DND-41 (cell line): ENCODE data around the gene UNC5C.

Source experiments
- ATAC-seq: fragments of 200-7000 bp; cut with Tn5 transposase; 3 replicates; pipeline ENCODE4 v1.9.1; 2021; ENCODE audit warnings: low read depth; ENCODE audit not compliant: insufficient read depth
- DNase-seq: peaks from one replicate; pipeline ENCODE4 v3.0.0-alpha.2; 2020
- H2AFZ ChIP-seq: 2 replicates; pipeline ENCODE4 v1.6.0; 2012; ENCODE audit warnings: low read depth, low read length
- H3K27ac ChIP-seq: 2 replicates; pipeline ENCODE4 v1.5.1; 2012; ENCODE audit warnings: low read length, inconsistent platforms
- H3K27me3 ChIP-seq: fragments of 200-600 bp; sonication (generic); 2 replicates; pipeline ENCODE4 v1.6.0; 2012; ENCODE audit warnings: low read length, mild to moderate bottlenecking, inconsistent platforms; ENCODE audit not compliant: insufficient read depth, poor library complexity
- H3K36me3 ChIP-seq: 2 replicates; pipeline ENCODE4 v1.5.1; 2012; ENCODE audit warnings: low read length, inconsistent platforms; ENCODE audit not compliant: insufficient read depth
- H3K4me1 ChIP-seq: 2 replicates; pipeline ENCODE4 v1.5.1; 2012; ENCODE audit warnings: mild to moderate bottlenecking, low read length; ENCODE audit not compliant: insufficient read depth
- H3K4me2 ChIP-seq: 2 replicates; pipeline ENCODE4 v1.6.0; 2012; ENCODE audit warnings: mild to moderate bottlenecking, moderate library complexity, low read length, inconsistent platforms; ENCODE audit not compliant: insufficient read depth
- H3K4me3 ChIP-seq, 2 experiments: fragments of 200-600 bp in 1 of 2; shearing (Covaris generic) in 1 of 2; 2 replicates each; pipeline ENCODE4 v1.5.1; 2012 to 2016; ENCODE audit warnings: inconsistent platforms in 2 of 2, low read length in 2 of 2, mild to moderate bottlenecking in 2 of 2, low read depth in 1 of 2, moderate library complexity in 1 of 2
- H3K79me2 ChIP-seq: 2 replicates; pipeline ENCODE4 v1.6.0; 2012; ENCODE audit warnings: low read length, inconsistent platforms; ENCODE audit not compliant: insufficient read depth
- H3K9ac ChIP-seq: 2 replicates; pipeline ENCODE4 v1.6.0; 2012; ENCODE audit warnings: low read depth, mild to moderate bottlenecking, inconsistent platforms, low read length, moderate library complexity
- H3K9me3 ChIP-seq: 2 replicates; pipeline ENCODE4 v1.5.1; 2012; ENCODE audit warnings: low read length, moderate library complexity, mild to moderate bottlenecking, inconsistent platforms; ENCODE audit not compliant: insufficient read depth, severe bottlenecking
- H4K20me1 ChIP-seq: 2 replicates; pipeline ENCODE4 v1.6.0; 2012; ENCODE audit warnings: low read length; ENCODE audit not compliant: insufficient read depth
- EZH2 ChIP-seq: IDR thresholded peaks from 3 replicates; pipeline ENCODE4 v1.6.1; 2012; ENCODE audit warnings: borderline replicate concordance, low read depth, mild to moderate bottlenecking, moderate library complexity, low read length, inconsistent platforms; ENCODE audit not compliant: severe bottlenecking
- TF ChIP-seq, protein P1 (sequence below): IDR thresholded peaks from 2 replicates; pipeline ENCODE4 v1.5.1; 2012; ENCODE audit warnings: borderline replicate concordance, low read length, moderate library complexity, mild to moderate bottlenecking; ENCODE audit not compliant: poor library complexity, severe bottlenecking; ENCODE audit errors: extremely low read depth

Gene UNC5C

GRCh38 chr4:95580226-95580625, 31.5 kb upstream of the UNC5C start:
- Histone ChIP-seq H3K79me2 (no peaks in the 10 kb centered on the region), H3K9ac (no peak overlapping the region), H3K36me3 (no peaks in the 10 kb centered on the region), H3K9me3 (peaks cover 17% of the 10 kb centered on the region), H3K27me3 (no peaks in the 10 kb centered on the region), H3K27ac (no peak overlapping the region), H3K4me1 (no peaks in the 10 kb centered on the region), H2AFZ (no peak overlapping the region), H3K4me2 (no peak overlapping the region), H4K20me1 (no peaks in the 10 kb centered on the region), H3K4me3 (no peak overlapping the region)
- no peak for DNase-seq
- no peak for ATAC-seq
- TF ChIP-seq EZH2, result no peak
- TF ChIP-seq, protein P1, sequence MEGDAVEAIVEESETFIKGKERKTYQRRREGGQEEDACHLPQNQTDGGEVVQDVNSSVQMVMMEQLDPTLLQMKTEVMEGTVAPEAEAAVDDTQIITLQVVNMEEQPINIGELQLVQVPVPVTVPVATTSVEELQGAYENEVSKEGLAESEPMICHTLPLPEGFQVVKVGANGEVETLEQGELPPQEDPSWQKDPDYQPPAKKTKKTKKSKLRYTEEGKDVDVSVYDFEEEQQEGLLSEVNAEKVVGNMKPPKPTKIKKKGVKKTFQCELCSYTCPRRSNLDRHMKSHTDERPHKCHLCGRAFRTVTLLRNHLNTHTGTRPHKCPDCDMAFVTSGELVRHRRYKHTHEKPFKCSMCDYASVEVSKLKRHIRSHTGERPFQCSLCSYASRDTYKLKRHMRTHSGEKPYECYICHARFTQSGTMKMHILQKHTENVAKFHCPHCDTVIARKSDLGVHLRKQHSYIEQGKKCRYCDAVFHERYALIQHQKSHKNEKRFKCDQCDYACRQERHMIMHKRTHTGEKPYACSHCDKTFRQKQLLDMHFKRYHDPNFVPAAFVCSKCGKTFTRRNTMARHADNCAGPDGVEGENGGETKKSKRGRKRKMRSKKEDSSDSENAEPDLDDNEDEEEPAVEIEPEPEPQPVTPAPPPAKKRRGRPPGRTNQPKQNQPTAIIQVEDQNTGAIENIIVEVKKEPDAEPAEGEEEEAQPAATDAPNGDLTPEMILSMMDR, result no peak

- TF ChIP-seq, protein P1, result no peak
- no peak for TF ChIP-seq EZH2
- DNase-seq, result no peak
- Histone ChIP-seq H3K9me3 (peaks cover 15% of the 10 kb centered on the region), H3K4me1 (no peaks in the 10 kb centered on the region), H3K27ac (no peak overlapping the region), H3K27me3 (no peaks in the 10 kb centered on the region), H3K36me3 (no peaks in the 10 kb centered on the region), H3K4me3 (no peak overlapping the region), H4K20me1 (no peaks in the 10 kb centered on the region), H3K79me2 (no peaks in the 10 kb centered on the region), H2AFZ (peak overlapping the region; percentile 17; the same call in 1 of the 2 replicates), H3K4me2 (no peak overlapping the region), H3K9ac (no peak overlapping the region)
- no peak for ATAC-seq
Observed at GRCh38 chr4:95572304-95572991, 23.7 kb upstream of the UNC5C start.

DNA sequence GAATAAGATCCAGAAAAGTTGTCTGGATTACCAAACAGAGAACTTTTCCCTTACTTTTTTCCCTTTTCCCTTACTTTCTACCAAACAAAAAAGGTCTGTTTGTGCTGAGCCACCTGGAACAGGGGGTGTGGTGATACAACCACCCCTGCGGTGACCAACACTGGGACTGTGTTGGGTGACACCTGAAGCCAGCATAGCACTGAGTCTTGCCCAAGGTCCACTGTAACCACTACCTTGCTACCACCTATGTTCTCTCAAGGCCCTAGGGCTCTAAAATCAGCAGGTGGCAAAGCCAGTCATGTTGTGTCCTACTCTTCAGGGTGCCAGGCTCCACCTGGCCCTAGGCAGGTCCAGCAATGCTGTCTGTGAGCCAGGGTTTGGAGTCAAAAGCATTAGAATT, 22.8 kb upstream of the UNC5C start:
- peaks cover 15% of the 10 kb centered on the region for H3K9me3 ChIP-seq
- no peak overlapping the region for H2AFZ ChIP-seq
- no peaks in the 10 kb centered on the region for H3K79me2 ChIP-seq
- no peak for DNase-seq
- no peaks in the 10 kb centered on the region for H3K4me1 ChIP-seq
- H3K9ac ChIP-seq, result no peak overlapping the region
- no peaks in the 10 kb centered on the region for H3K36me3 ChIP-seq
- ATAC-seq, result no peak
- H3K27ac ChIP-seq, result no peak overlapping the region
- no peak for TF ChIP-seq EZH2
- TF ChIP-seq, protein P1, result no peak
- no peaks in the 10 kb centered on the region for H3K27me3 ChIP-seq
- H3K4me2 ChIP-seq, result no peak overlapping the region
- H3K4me3 ChIP-seq, result no peak overlapping the region
- H4K20me1 ChIP-seq, result no peaks in the 10 kb centered on the region
